ENCODE measurements around the gene PLA2G4F. TPM values are rescaled to one million over a fixed set of nuclear protein-coding genes. Genes with fewer than 3 reads are reported as not detected.

Gene PLA2G4F
- polyA plus RNA-seq, 1 experiment = not detected

DNA sequence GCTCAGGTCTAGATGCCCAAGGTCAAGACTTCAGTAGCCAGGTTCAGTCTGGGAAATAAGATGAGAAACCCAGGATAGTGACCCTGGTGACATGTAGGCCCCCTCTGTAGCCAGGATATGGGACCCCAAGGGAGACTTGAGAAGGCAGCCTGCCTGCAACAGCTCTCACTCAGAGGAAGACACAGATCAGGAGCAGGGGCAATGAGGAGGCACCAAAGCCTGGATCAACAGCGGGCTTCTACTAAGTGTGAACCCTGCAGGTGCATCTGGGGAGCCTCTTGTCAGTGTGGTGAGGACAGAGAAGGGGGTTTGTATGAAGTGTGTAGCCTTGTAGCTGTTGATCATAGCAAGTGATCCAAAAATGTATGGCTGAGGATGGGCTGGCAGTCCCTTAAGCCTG, 25.4 kb downstream of the PLA2G4F start:
- Histone ChIP-seq H3K36me3 (ENCODE audit: control insufficient read depth, insufficient read depth, low read length) (no peaks in the 10 kb centered on the region), H3K27me3 (ENCODE audit: control insufficient read depth, insufficient read depth, low read length) (peaks cover 21% of the 10 kb centered on the region), H3K4me3 (ENCODE audit: low read depth, low read length) (no peak overlapping the region)
- CTCF ChIA-PET = interaction anchor here (0.7 to 1.8 kb wide), 6 partner anchors 8 to 64 kb away, joined by 3 to 9 read pairs (median 4); no protein-coding TSS in a partner anchor
- TF ChIP-seq, protein P1, sequence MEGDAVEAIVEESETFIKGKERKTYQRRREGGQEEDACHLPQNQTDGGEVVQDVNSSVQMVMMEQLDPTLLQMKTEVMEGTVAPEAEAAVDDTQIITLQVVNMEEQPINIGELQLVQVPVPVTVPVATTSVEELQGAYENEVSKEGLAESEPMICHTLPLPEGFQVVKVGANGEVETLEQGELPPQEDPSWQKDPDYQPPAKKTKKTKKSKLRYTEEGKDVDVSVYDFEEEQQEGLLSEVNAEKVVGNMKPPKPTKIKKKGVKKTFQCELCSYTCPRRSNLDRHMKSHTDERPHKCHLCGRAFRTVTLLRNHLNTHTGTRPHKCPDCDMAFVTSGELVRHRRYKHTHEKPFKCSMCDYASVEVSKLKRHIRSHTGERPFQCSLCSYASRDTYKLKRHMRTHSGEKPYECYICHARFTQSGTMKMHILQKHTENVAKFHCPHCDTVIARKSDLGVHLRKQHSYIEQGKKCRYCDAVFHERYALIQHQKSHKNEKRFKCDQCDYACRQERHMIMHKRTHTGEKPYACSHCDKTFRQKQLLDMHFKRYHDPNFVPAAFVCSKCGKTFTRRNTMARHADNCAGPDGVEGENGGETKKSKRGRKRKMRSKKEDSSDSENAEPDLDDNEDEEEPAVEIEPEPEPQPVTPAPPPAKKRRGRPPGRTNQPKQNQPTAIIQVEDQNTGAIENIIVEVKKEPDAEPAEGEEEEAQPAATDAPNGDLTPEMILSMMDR (IDR thresholded peaks at IDR 0.05; ENCODE audit: insufficient read depth, low read depth, low read length) = no peak
- POLR2A ChIA-PET = no interaction called here
- no peak for DNase-seq (ENCODE audit: low read depth)

GRCh38 chr15:42130246-42130986, 26.0 kb downstream of the PLA2G4F start:
- H3K27me3 ChIP-seq (ENCODE audit: control insufficient read depth, insufficient read depth, low read length) = peaks cover 21% of the 10 kb centered on the region

DNA sequence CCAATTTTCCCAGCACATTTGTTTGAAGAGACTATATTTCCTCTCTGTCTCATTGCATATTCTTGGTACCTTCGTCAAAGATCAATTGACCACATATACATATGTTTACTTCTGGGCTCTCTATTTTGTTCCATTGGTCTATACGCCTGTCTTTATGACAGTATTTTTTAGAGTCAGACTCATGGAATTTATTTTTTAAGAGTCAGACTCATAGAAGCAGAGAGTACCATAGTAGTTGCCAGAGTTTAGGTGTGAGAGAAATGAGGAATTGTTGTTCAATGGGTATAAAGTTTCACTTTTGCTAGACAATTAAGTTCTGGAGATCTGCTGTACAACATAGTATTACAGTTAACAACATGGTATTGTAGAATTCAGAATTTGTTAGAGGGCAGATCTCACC, 27.1 kb downstream of the PLA2G4F start:
- no peak for DNase-seq (ENCODE audit: low read depth)
- POLR2A ChIA-PET = no interaction called here
- Histone ChIP-seq H3K36me3 (ENCODE audit: control insufficient read depth, insufficient read depth, low read length) (no peaks in the 10 kb centered on the region), H3K27me3 (ENCODE audit: control insufficient read depth, insufficient read depth, low read length) (peaks cover 21% of the 10 kb centered on the region), H3K4me3 (ENCODE audit: low read depth, low read length) (no peak overlapping the region)
- TF ChIP-seq, protein P1 (IDR thresholded peaks at IDR 0.05; ENCODE audit: insufficient read depth, low read depth, low read length) = no peak
- CTCF ChIA-PET = interaction anchor here (0.9 to 1.8 kb wide), 6 partner anchors 9 to 137 kb away, joined by 3 to 9 read pairs (median 4); no protein-coding TSS in a partner anchor

More at GRCh38 chr15:42130246-42130986, 26.0 kb downstream of the PLA2G4F start:
- TF ChIP-seq, protein P1 (IDR thresholded peaks at IDR 0.05; ENCODE audit: insufficient read depth, low read depth, low read length) = no peak
- no peak overlapping the region for H3K4me3 ChIP-seq (ENCODE audit: low read depth, low read length)
- H3K36me3 ChIP-seq (ENCODE audit: control insufficient read depth, insufficient read depth, low read length) = no peaks in the 10 kb centered on the region
- ChIA-PET POLR2A (no interaction called here), CTCF (interaction anchor here (0.6 to 1.8 kb wide), 11 partner anchors 9 to 626 kb away, joined by 3 to 9 read pairs (median 3); no protein-coding TSS in a partner anchor)
- DNase-seq (ENCODE audit: low read depth) = no peak

GRCh38 chr15:42128476-42128875, 28.0 kb downstream of the PLA2G4F start:
- no peak overlapping the region for H3K4me3 ChIP-seq (ENCODE audit: low read depth, low read length)
- TF ChIP-seq, protein P1 (IDR thresholded peaks at IDR 0.05; ENCODE audit: insufficient read depth, low read depth, low read length) = no peak
- no peaks in the 10 kb centered on the region for H3K36me3 ChIP-seq (ENCODE audit: control insufficient read depth, insufficient read depth, low read length)
- ChIA-PET POLR2A (no interaction called here), CTCF (interaction anchor here (1.1 to 1.7 kb wide), 2 partner anchors 9 to 63 kb away, joined by 4 to 10 read pairs; no protein-coding TSS in a partner anchor)
- no peak for DNase-seq (ENCODE audit: low read depth)
- H3K27me3 ChIP-seq (ENCODE audit: control insufficient read depth, insufficient read depth, low read length) = peaks cover 23% of the 10 kb centered on the region

GRCh38 chr15:42123546-42123945, 32.9 kb downstream of the PLA2G4F start:
- H3K27me3 ChIP-seq (ENCODE audit: control insufficient read depth, insufficient read depth, low read length) = peaks cover 25% of the 10 kb centered on the region
- ChIA-PET POLR2A (no interaction called here), CTCF (interaction anchor here (1.4 kb wide), 1 partner anchor 11 kb away, joined by 4 read pairs; no protein-coding TSS in a partner anchor)
- no peak overlapping the region for H3K4me3 ChIP-seq (ENCODE audit: low read depth, low read length)
- TF ChIP-seq, protein P1 (IDR thresholded peaks at IDR 0.05; ENCODE audit: insufficient read depth, low read depth, low read length) = no peak
- DNase-seq (ENCODE audit: low read depth) = no peak
- no peaks in the 10 kb centered on the region for H3K36me3 ChIP-seq (ENCODE audit: control insufficient read depth, insufficient read depth, low read length)

Measured in BJ (cell line).